Smooth muscle cell (in vitro differentiated cells): ENCODE measurements around the gene NR3C1. TPM values are rescaled to one million over a fixed set of nuclear protein-coding genes. Genes with fewer than 3 reads are reported as not detected.
"Not testable (repeated sequence)": the region's sequence is repeated elsewhere in the genome, so short reads cannot be mapped to it uniquely, and the experiment has no call there.

Experiments
- DNase-seq: peaks from one replicate; lab custom pipeline; 2025; ENCODE audit not compliant: unreplicated experiment; lab: John Stamatoyannopoulos, UW
- H2AFZ ChIP-seq: fragments of 200-600 bp; sonication (generic); 2 replicates; pipeline ENCODE4 v1.6.0; 2016; ENCODE audit warnings: antibody characterized with exemption, low read depth, mild to moderate bottlenecking
- H3F3A ChIP-seq: fragments of 200-600 bp; sonication (generic); 2 replicates; pipeline ENCODE4 v1.6.0; 2017; ENCODE audit warnings: antibody characterized with exemption, low read depth
- H3K27ac ChIP-seq: fragments of 200-600 bp; sonication (generic); 2 replicates; pipeline ENCODE4 v1.5.1; 2016; ENCODE audit warnings: low read depth, mild to moderate bottlenecking
- H3K27me3 ChIP-seq: fragments of 200-600 bp; sonication (generic); 2 replicates; pipeline ENCODE4 v1.6.1; 2016; ENCODE audit warnings: low read depth, mild to moderate bottlenecking
- H3K36me3 ChIP-seq: fragments of 200-600 bp; sonication (generic); 2 replicates; pipeline ENCODE4 v1.5.1; 2016; ENCODE audit warnings: low read depth
- H3K4me1 ChIP-seq: fragments of 200-600 bp; sonication (generic); 2 replicates; pipeline ENCODE4 v1.5.1; 2016; ENCODE audit warnings: low read depth
- H3K4me2 ChIP-seq: fragments of 200-600 bp; sonication (generic); 2 replicates; pipeline ENCODE4 v1.6.0; 2016; ENCODE audit warnings: mild to moderate bottlenecking
- H3K4me3 ChIP-seq: fragments of 200-600 bp; sonication (generic); 2 replicates; pipeline ENCODE4 v1.5.1; 2016; ENCODE audit warnings: mild to moderate bottlenecking
- H3K79me2 ChIP-seq: fragments of 200-600 bp; sonication (generic); 2 replicates; pipeline ENCODE4 v1.6.0; 2016; ENCODE audit warnings: low read depth, mild to moderate bottlenecking
- H3K9ac ChIP-seq: fragments of 200-600 bp; sonication (generic); 2 replicates; pipeline ENCODE4 v1.6.0; 2016; ENCODE audit warnings: low read depth
- H3K9me3 ChIP-seq: fragments of 200-600 bp; sonication (generic); replicated peaks from 2 replicates; pipeline ENCODE4 v1.5.1; 2016; ENCODE audit warnings: low read depth
- H4K20me1 ChIP-seq: fragments of 200-600 bp; sonication (generic); 2 replicates; pipeline ENCODE4 v1.6.0; 2016; ENCODE audit warnings: low read depth
- WGBS: methylation state at CpG from one replicate; pipeline ENCODE4 v1.1.7; 2016; ENCODE audit warnings: low lambda C conversion rate; 5-methylcytosine and 5-hydroxymethylcytosine counted together
- polyA plus RNA-seq: library from polyadenylated mRNA; unstranded; fragments of >200 nt; fragmentation: Nextera tagmentation; extraction: Ambion mirVana; gene quantifications from 2 replicates; pipeline ENCODE4 v1.2.1, GENCODE V29; 2016
- total RNA-seq: library from RNA; depleted of rRNA; stranded (reverse); fragments of >200 nt; gene quantifications from 2 replicates; pipeline ENCODE4 v1.2.3, GENCODE V29; 2014
- TF ChIP-seq, protein P1 (sequence below): fragments of 200-600 bp; sonication (generic); IDR thresholded peaks from 2 replicates; pipeline ENCODE4 v1.5.1; 2017; ENCODE audit warnings: borderline replicate concordance, mild to moderate bottlenecking, antibody characterized with exemption; ENCODE audit not compliant: insufficient read depth, poor library complexity, severe bottlenecking

Gene NR3C1
- total and polyA plus RNA-seq, 2 experiments from 2014 or later, result 76.5 to 101 TPM

DNA sequence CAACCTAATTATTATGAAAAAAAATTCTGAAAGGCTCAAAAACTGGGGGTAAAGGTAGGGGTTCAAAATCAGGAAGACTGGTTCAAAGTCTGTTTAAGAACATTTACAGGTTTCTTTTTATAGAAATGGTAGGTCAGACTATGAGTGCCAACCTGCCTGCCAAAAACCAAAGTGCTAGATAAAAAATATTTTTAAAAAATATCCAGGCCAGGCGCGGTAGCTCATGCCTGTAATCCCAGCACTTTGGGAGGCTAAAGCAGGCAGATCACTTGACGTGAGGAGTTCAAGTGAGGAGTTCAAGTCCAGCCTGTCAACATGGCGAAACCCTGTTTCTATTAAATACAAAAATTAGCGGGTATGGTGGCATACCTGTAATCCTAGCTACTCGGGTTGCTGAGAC lies 67.0 kb downstream of the NR3C1 start:
- Histone ChIP-seq H3K36me3 (no peaks in the 10 kb centered on the region), H3K9me3 (no peaks in the 10 kb centered on the region), H3K4me1 (no peaks in the 10 kb centered on the region), H4K20me1 (peaks cover 73% of the 10 kb centered on the region), H3K27me3 (no peaks in the 10 kb centered on the region), H3K4me2 (no peak overlapping the region), H3K27ac (peak overlapping the region; percentile 66), H2AFZ (no peak overlapping the region), H3K79me2 (peaks cover 87% of the 10 kb centered on the region), H3K9ac (no peak overlapping the region), H3K4me3 (no peak overlapping the region), H3F3A (peaks cover 12% of the 10 kb centered on the region)
- DNase-seq, result no peak
- TF ChIP-seq, protein P1, sequence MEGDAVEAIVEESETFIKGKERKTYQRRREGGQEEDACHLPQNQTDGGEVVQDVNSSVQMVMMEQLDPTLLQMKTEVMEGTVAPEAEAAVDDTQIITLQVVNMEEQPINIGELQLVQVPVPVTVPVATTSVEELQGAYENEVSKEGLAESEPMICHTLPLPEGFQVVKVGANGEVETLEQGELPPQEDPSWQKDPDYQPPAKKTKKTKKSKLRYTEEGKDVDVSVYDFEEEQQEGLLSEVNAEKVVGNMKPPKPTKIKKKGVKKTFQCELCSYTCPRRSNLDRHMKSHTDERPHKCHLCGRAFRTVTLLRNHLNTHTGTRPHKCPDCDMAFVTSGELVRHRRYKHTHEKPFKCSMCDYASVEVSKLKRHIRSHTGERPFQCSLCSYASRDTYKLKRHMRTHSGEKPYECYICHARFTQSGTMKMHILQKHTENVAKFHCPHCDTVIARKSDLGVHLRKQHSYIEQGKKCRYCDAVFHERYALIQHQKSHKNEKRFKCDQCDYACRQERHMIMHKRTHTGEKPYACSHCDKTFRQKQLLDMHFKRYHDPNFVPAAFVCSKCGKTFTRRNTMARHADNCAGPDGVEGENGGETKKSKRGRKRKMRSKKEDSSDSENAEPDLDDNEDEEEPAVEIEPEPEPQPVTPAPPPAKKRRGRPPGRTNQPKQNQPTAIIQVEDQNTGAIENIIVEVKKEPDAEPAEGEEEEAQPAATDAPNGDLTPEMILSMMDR, result no peak
- 95% methylated on average over 6 of the region's 6 CpGs for WGBS

DNA sequence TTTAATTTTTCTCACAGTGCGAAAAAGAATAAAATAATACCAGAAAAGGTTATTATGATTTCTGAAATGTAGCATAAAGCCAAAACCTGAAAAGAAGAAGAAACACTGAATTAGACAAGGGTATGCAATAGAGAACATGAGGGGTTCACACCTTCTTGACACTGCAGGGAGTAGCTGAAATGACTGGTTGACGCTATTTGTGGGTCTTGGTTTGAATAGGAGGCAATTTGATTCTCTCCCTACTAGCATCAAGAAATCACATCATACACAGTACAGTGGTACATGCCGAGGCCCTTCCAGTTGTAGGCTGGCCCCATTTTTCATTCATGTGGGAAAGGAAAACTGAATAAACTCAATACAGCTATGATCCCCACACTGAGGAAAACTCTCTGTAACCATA lies 68.6 kb downstream of the NR3C1 start:
- no peaks in the 10 kb centered on the region for H3K4me1 ChIP-seq
- H3K27me3 ChIP-seq, result no peaks in the 10 kb centered on the region
- no peak overlapping the region for H3K4me3 ChIP-seq
- peak overlapping the region; percentile 66 for H3K27ac ChIP-seq
- no peaks in the 10 kb centered on the region for H3K36me3 ChIP-seq
- peaks cover 75% of the 10 kb centered on the region for H4K20me1 ChIP-seq
- H3K79me2 ChIP-seq, result peaks cover 87% of the 10 kb centered on the region
- WGBS, result 100% methylated on average over 3 of the region's 3 CpGs
- TF ChIP-seq, protein P1, result no peak
- H2AFZ ChIP-seq, result no peak overlapping the region
- H3K4me2 ChIP-seq, result no peak overlapping the region
- H3F3A ChIP-seq, result peaks cover 12% of the 10 kb centered on the region
- no peak for DNase-seq
- H3K9me3 ChIP-seq, result no peaks in the 10 kb centered on the region
- no peak overlapping the region for H3K9ac ChIP-seq

DNA sequence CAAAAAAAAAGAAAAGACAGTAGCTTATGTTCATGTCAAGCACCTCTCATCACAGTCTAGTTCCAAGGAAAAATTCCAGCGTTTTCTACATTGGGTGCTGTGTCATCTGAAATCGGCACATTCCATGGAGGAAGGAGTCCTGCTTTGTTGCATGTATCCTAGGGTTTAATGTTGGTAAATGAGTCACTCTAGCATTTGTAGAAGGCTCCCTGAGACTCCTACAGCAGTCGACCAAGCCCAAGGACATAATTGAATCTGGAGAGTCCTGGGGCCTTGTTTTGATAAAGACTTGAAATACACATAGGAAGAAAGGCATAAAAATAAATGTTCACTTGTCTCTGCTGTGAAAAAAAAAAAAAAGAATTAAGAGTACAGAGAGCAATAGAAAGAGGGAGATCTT lies 69.1 kb downstream of the NR3C1 start:
- not testable (repeated sequence) for H3K9me3 ChIP-seq, DNase-seq, H3K4me1 ChIP-seq, H3K4me3 ChIP-seq, H3K4me2 ChIP-seq, H3K27me3 ChIP-seq, H3K9ac ChIP-seq, H3K36me3 ChIP-seq, H3F3A ChIP-seq, H2AFZ ChIP-seq
- Histone ChIP-seq H3K27ac (peak overlapping the region; percentile 66), H4K20me1 (peaks cover 76% of the 10 kb centered on the region), H3K79me2 (peaks cover 87% of the 10 kb centered on the region)
- 40% methylated on average over 3 of the region's 3 CpGs for WGBS

DNA sequence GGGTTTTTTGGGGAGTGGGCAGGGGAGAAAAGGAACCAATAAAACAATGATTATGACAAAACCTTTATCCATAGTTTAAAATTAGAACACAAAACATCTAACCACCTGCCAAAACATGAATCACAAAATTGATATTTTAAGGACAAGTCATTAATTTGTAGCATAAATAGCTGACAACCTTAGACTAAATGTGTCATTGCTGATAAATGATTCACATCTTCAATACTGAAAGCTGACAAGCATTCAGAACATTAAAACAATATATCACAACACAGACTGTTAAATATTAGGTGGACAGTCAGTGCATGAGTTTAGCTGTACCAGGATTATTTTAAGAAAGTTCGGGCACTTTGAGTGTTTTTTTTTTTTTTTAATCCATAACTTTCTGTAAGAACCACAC lies 71.5 kb downstream of the NR3C1 start:
- Histone ChIP-seq H3K4me1 (no peaks in the 10 kb centered on the region), H3K9ac (no peak overlapping the region), H3K27ac (no peak overlapping the region), H3F3A (no peaks in the 10 kb centered on the region), H3K4me3 (no peak overlapping the region), H3K4me2 (no peak overlapping the region), H2AFZ (no peak overlapping the region), H3K27me3 (no peaks in the 10 kb centered on the region), H3K36me3 (no peaks in the 10 kb centered on the region), H3K79me2 (peaks cover 87% of the 10 kb centered on the region), H4K20me1 (peaks cover 73% of the 10 kb centered on the region), H3K9me3 (no peaks in the 10 kb centered on the region)
- TF ChIP-seq, protein P1, result no peak
- no peak for DNase-seq
- WGBS, result 100% methylated on average over 1 of the region's 1 CpG
